Mucosa of descending colon (tissue), 3 donors: ENCODE measurements around the gene SCGB1D4. TPM values are rescaled to one million over a fixed set of nuclear protein-coding genes. Genes with fewer than 3 reads are reported as not detected.
A peak's percentile ranks its signal among the peaks of the same experiment; 100 is the strongest.

Source experiments
- ATAC-seq: fragments of 200-7000 bp; cut with Tn5 transposase; one replicate; pipeline ENCODE4 v1.9.1; 2020; ENCODE audit warnings: mild to moderate bottlenecking, moderate library complexity
- DNase-seq, 3 donors: peaks; one replicate each; pipeline ENCODE4 v3.0.0-alpha.2; 2020
- H3K36me3 ChIP-seq: fragments of 200-600 bp; one replicate; pipeline ENCODE4 v1.8.0; 2021; ENCODE audit warnings: low read depth, mild to moderate bottlenecking
- H3K4me1 ChIP-seq: fragments of 200-600 bp; one replicate; pipeline ENCODE4 v1.8.0; 2021; ENCODE audit warnings: low read depth, mild to moderate bottlenecking
- H3K4me3 ChIP-seq: fragments of 200-600 bp; one replicate; pipeline ENCODE4 v1.8.0; 2021; ENCODE audit warnings: mild to moderate bottlenecking
- H3K9me3 ChIP-seq: fragments of 200-600 bp; one replicate; pipeline ENCODE4 v1.8.0; 2021; ENCODE audit warnings: mild to moderate bottlenecking
- intact Hi-C, 2 donors: fragments of 100-400 bp; cut with DNase I in 1 of 2; cut with micrococcal nuclease in 1 of 2; formaldehyde crosslinking; loops; one replicate each; pipeline versions ENCODE4 v1.11.0 to v1.11.1; 2022; cut with DNase I, micrococcal nuclease
- total RNA-seq, 3 donors: library from RNA; stranded (reverse); fragmentation: NEBNext Ultra II Directional in 2 of 3; extraction: Animal tissue kit (Norgen Biotek cat#: 25700) in 2 of 3; gene quantifications; one replicate each; pipeline versions ENCODE4 v1.2.1 to v1.2.4, GENCODE V29; 2021 to 2023
- TF ChIP-seq, protein P1 (sequence below): fragments of 200-600 bp; IDR thresholded peaks from one replicate; pipeline ENCODE4 v1.8.0; 2022; ENCODE audit warnings: antibody characterized with exemption, mild to moderate bottlenecking
- donor health status: DM: no; HTN: no; CAD: no; lungs with moderate emphysema.
- donor health status: DM: no; HTN: no; CAD: no.
- donor health status: DM: no; HTN: yes; CAD: no.

Gene SCGB1D4
- total RNA-seq, 3 donors from 2014 or later = not detected

DNA sequence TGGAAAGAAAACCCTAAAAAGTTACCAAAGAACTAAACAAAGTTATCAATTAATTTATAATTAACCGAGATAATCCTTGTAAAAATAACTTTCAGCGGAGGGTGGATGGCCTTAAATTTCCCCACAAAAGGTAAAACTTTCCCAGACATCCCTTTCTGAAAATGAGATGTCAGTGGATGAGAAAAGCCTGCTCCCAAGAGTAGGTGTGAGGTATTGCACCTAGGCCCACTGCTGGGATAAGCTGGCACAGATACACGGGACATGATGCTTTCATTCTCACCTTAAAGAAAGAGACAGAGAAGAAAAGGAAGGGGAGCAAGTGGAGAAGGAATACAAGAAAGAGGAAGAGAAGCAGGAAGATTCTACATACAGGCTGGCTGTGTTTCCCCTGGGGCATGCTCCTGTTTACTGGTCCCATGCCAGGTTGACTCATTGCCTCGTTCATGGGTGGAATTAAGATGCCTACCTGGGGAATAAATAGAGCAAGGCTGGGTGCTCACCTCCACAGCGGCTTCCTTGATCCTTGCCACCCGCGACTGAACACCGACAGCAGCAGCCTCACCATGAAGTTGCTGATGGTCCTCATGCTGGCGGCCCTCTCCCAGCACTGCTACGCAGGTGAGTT lies 29.1 kb downstream of the SCGB1D4 start, which contains the start of gene SCGB2A2:
SCGB2A2 (plus strand) TSS at position 505 of the 625 bp plus-strand sequence; CDS start at position 564, 59 bp downstream.
- Histone ChIP-seq H3K9me3 (no peaks in the 10 kb centered on the region), H3K36me3 (no peaks in the 10 kb centered on the region), H3K4me3 (no peak within 1 kb of the TSS), H3K4me1 (no peaks in the 10 kb centered on the region)
- intact Hi-C loops = no loop called here
- ATAC-seq (no peak), DNase-seq (peak in 1 of 3 donors; percentile 8)
- TF ChIP-seq, protein P1, sequence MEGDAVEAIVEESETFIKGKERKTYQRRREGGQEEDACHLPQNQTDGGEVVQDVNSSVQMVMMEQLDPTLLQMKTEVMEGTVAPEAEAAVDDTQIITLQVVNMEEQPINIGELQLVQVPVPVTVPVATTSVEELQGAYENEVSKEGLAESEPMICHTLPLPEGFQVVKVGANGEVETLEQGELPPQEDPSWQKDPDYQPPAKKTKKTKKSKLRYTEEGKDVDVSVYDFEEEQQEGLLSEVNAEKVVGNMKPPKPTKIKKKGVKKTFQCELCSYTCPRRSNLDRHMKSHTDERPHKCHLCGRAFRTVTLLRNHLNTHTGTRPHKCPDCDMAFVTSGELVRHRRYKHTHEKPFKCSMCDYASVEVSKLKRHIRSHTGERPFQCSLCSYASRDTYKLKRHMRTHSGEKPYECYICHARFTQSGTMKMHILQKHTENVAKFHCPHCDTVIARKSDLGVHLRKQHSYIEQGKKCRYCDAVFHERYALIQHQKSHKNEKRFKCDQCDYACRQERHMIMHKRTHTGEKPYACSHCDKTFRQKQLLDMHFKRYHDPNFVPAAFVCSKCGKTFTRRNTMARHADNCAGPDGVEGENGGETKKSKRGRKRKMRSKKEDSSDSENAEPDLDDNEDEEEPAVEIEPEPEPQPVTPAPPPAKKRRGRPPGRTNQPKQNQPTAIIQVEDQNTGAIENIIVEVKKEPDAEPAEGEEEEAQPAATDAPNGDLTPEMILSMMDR = no peak

DNA sequence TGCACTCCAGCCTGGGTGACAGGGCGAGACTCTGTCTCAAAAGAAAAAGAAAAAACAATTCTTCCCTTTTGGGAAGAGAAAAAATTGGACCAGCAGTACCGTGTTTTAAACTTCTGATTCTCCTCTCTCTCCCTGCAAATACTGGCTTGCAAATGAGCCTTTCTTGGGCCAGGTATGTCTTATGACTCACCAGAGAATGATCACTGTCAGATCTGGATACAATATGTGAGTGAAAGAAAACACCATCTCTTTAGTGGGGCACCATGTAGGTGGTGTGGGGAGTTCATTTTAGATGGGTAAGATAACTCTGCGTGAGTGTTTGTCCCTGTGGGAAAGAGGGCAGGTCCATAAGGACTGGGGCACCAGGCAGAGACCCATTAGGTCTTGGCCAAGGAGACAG lies 31.3 kb downstream of the SCGB1D4 start:
- no peaks in the 10 kb centered on the region for H3K9me3 ChIP-seq
- H3K4me1 ChIP-seq = no peaks in the 10 kb centered on the region
- H3K4me3 ChIP-seq = no peak overlapping the region
- no peaks in the 10 kb centered on the region for H3K36me3 ChIP-seq
- TF ChIP-seq, protein P1 = no peak
- DNase-seq = no peak
- ATAC-seq = no peak
- intact Hi-C loops = no loop called here

DNA sequence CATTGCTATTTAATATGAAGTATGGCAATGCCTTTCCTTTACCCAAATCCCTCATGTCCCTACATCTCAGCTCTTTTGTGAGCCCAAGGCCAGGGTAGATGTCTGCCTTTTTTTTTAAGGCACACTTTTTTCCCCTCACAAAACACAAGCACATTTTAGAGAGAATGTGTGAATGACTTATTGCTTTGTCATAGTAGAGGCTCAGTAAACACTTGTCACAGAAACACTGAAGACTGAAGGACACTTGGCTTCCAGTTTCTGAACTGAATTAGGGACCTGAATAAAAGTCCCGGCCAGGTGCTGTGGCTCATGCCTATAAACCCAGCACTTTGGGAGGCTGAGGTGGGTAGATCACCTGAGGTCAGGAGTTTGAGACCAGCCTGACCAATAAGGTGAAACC lies 31.8 kb downstream of the SCGB1D4 start:
- Histone ChIP-seq H3K4me1 (no peaks in the 10 kb centered on the region), H3K36me3 (no peaks in the 10 kb centered on the region), H3K9me3 (no peaks in the 10 kb centered on the region), H3K4me3 (no peak overlapping the region)
- no peak for DNase-seq
- intact Hi-C loops = no loop called here
- TF ChIP-seq, protein P1 = no peak
- ATAC-seq = no peak

DNA sequence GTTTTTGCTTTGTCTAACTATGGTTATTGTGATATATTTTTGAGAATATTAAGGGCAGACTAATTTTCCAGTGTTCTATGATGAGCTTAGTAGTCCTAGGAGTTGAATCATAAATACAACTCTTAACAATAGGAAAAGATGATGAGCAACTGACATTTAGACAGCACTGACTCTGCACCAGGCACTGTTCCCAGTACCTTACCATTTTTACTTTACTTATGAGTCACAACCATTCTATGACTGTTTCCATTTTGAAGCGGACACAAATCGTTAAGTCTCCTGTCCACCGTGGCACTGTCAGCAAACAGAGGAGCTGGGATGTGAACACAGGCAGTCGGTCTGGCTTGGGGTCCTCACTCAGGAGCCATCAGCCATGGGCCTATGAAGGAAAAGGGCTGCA lies 32.3 kb downstream of the SCGB1D4 start:
- DNase-seq (no peak), ATAC-seq (no peak)
- intact Hi-C loops = no loop called here
- Histone ChIP-seq H3K4me3 (no peak overlapping the region), H3K9me3 (no peaks in the 10 kb centered on the region), H3K4me1 (no peaks in the 10 kb centered on the region), H3K36me3 (no peaks in the 10 kb centered on the region)
- TF ChIP-seq, protein P1 = no peak

DNA sequence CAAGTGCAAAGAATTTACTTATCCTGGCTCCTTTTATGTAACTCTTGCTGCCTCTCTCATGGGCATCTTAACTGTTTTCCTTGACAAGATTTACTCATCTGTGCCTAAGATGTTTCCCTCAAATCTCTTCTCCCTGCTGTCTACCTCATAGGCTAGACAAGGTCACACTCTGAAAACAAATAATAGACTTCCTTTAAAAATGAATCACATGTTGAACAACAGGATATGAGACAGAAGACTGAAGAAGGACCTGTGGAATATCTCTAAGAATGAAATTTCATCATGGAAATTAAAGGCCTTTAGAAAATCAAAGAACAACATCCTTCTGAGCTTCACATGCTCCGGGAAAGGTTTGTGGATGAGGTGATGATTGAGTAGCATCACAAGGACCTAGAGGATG lies 34.9 kb downstream of the SCGB1D4 start:
- intact Hi-C loops = no loop called here
- H3K4me1 ChIP-seq = no peaks in the 10 kb centered on the region
- TF ChIP-seq, protein P1 = no peak
- no peaks in the 10 kb centered on the region for H3K9me3 ChIP-seq
- DNase-seq = no peak
- no peak overlapping the region for H3K4me3 ChIP-seq
- no peak for ATAC-seq
- H3K36me3 ChIP-seq = no peaks in the 10 kb centered on the region
